Psoas muscle (tissue), 8 donors: ENCODE results near the gene ACTR8. TPM values are rescaled to one million over a fixed set of nuclear protein-coding genes. Genes with fewer than 3 reads are reported as not detected.
A peak's percentile ranks its signal among the peaks of the same experiment; 100 is the strongest.

Experiments used
- ATAC-seq, 4 donors: fragments of 200-7000 bp; cut with Tn5 transposase; one replicate each; pipeline ENCODE4 v1.9.1; 2020; ENCODE audit warnings: moderate library complexity in 3 of 4, mild to moderate bottlenecking in 2 of 4
- DNase-seq, 2 donors: peaks; one replicate each; pipeline ENCODE4 v3.0.0-alpha.2; 2020
- H3K27ac ChIP-seq: fragments of 200-600 bp; one replicate; pipeline ENCODE4 v1.8.0; 2022
- H3K27me3 ChIP-seq, 3 donors: fragments of 200-600 bp in 1 of 3; one replicate each; pipeline versions ENCODE4 v1.6.1 to v1.8.0; 2013 to 2022; ENCODE audit warnings: low read length in 2 of 3, mild to moderate bottlenecking in 2 of 3, moderate library complexity in 1 of 3; ENCODE audit not compliant: insufficient read depth in 3 of 3
- H3K36me3 ChIP-seq, 2 donors: fragments of 200-600 bp in 1 of 2; one replicate each; pipeline versions ENCODE4 v1.6.1 to v1.8.0; 2013 to 2022; ENCODE audit warnings: low read depth in 1 of 2, mild to moderate bottlenecking in 1 of 2, moderate library complexity in 1 of 2; ENCODE audit not compliant: insufficient read depth in 1 of 2
- H3K4me1 ChIP-seq: fragments of 200-600 bp; one replicate; pipeline ENCODE4 v1.8.0; 2022
- H3K4me3 ChIP-seq: fragments of 200-600 bp; one replicate; pipeline ENCODE4 v1.8.0; 2022; ENCODE audit warnings: mild to moderate bottlenecking
- H3K9me3 ChIP-seq: fragments of 200-600 bp; one replicate; pipeline ENCODE4 v1.8.0; 2022
- WGBS, 3 donors: extraction: QIAGEN DNeasy Blood & Tissue Kit; methylation state at CpG; one replicate each; pipeline versions ENCODE4 v1.1.6 to v1.1.7; 2013; 5-methylcytosine and 5-hydroxymethylcytosine counted together
- intact Hi-C, 2 donors: fragments of 100-400 bp; cut with DNase I; formaldehyde crosslinking; loops; one replicate each; pipeline versions ENCODE4 v1.11.0 to v1.14.2; 2022
- polyA plus RNA-seq, 3 donors: library from polyadenylated mRNA; stranded (reverse); fragments of 200-250 nt; gene quantifications; one replicate each; pipeline ENCODE4 v1.2.3, GENCODE V29; 2013
- total RNA-seq, 4 donors: library from RNA; stranded (reverse); fragmentation: NEBNext Ultra II Directional in 2 of 4; extraction: Animal tissue kit (Norgen Biotek cat#: 25700) in 2 of 4; gene quantifications; one replicate each; pipeline versions ENCODE4 v1.2.1 to v1.2.4, GENCODE V29; 2021 to 2023
- TF ChIP-seq, protein P1 (sequence below): fragments of 200-600 bp; IDR thresholded peaks from one replicate; pipeline ENCODE4 v1.8.0; 2022; ENCODE audit warnings: antibody characterized with exemption
- donor health status: healthy with polysubstance abuse.
- donor health status: DM: no; HTN: no; CAD: no; lungs with moderate emphysema.
- donor health status: Bipolar disorder and iron deficiency.
- donor health status: healthy.
- donor health status: DM: yes; HTN: yes; CAD: no.
- donor health status: DM: no; HTN: no; CAD: no.
- donor health status: DM: no; HTN: no; CAD: no.
- donor health status: DM: yes; HTN: yes; CAD: no.

ACTR8 gene
- total and polyA plus RNA-seq, 7 donors, result 8.9 to 24.3 (median 15.2) TPM

DNA sequence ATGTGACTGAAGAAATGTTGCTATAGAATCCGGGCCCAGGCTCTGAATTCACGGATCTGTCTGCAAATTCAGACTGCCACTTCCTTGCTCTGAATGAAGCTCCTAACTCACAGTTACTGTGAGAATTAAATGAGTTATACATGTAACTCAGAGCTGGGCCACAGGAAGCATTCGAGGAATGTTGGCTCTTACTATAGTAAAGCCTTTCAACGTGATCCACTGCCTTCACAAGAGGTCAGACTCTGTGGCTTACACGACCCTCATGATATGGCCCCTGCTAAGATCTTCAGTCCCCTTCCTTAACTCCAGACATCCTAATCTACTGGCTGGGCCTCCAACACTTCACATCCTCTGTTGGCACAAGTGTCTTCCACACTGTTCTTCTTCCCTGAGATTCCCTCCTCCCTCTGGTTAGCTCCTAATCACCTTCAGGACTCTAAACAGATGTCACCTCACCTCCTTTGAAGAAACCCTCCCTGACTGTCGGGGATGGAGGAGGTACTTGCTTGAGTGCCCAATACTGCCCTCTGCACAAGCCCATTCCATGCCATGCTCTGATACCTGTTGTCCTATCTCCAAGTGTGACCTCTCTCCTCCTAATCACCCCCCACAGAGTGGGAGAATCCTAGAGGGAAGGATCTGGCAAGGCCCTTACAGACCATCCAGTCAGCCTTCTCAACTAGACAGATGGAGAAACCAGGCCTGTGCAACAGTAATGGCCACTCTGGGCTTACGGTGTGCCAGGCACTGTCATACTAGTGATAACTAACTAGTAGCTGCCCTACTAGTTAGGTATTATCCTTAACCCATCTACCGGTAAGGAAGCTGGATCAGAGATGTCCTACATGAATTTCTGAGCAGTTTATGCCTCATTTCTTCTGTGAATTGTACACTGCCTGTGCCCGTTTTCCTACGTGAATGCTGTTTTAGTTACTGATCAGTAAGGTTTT, 1.3 kb downstream of the ACTR8 start:
- Histone ChIP-seq H3K27me3 (no peaks in the 10 kb centered on the region), H3K9me3 (no peaks in the 10 kb centered on the region), H3K4me3 (peak overlapping the region; percentile 89), H3K4me1 (peaks cover 15% of the 10 kb centered on the region), H3K27ac (peak overlapping the region; percentile 76), H3K36me3 (peaks cover 14 to 69% of the 10 kb centered on the region in 2 donors)
- ATAC-seq (no peak), DNase-seq (no peak)
- TF ChIP-seq, protein P1, sequence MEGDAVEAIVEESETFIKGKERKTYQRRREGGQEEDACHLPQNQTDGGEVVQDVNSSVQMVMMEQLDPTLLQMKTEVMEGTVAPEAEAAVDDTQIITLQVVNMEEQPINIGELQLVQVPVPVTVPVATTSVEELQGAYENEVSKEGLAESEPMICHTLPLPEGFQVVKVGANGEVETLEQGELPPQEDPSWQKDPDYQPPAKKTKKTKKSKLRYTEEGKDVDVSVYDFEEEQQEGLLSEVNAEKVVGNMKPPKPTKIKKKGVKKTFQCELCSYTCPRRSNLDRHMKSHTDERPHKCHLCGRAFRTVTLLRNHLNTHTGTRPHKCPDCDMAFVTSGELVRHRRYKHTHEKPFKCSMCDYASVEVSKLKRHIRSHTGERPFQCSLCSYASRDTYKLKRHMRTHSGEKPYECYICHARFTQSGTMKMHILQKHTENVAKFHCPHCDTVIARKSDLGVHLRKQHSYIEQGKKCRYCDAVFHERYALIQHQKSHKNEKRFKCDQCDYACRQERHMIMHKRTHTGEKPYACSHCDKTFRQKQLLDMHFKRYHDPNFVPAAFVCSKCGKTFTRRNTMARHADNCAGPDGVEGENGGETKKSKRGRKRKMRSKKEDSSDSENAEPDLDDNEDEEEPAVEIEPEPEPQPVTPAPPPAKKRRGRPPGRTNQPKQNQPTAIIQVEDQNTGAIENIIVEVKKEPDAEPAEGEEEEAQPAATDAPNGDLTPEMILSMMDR, result no peak
- WGBS, 3 donors, result 53 to 54% (median 54%) methylated on average over 10 of the region's 10 CpGs
- intact Hi-C loops, result loop anchor here in 1 of 2 donors (5.0 kb wide), 1 partner anchor 33 kb away; the partner anchor contains the start of genes CHDH and IL17RB

DNA sequence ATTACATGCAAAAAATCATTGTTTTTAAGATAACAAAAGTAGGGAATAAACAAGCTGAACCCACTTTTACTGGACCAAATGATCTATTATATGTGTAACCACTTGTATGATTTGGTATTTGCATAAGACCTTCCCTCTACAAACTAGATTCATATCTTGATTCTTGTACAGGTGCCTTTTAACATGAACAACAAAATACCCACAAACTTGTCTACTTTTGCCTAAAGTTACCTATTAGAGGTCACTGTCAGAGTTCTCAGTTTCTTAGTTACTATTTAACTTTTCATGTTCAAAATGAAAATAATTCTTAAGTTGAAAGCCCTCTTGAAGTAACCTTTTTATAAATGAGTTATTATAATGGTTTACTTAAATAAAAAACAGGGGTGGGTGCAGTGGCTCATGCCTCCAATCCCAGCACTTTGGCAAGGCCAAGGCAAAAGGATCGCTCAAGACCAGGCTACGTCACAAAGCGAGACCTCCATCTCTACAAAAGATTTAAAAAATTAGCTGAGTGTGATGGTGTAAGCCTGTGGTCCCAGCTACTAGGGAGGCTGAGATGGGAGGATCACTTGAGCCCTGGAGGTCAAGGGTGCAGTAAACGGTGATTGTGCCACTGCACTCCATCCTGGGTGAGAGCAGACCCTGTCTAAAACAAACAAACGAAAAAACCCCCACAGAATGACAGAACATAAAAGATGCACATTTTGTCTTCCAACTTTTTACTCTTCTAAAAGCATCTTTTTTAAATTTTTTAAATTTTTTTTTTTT, 16.0 kb downstream of the ACTR8 start:
- no peak for DNase-seq
- no peak for ATAC-seq
- intact Hi-C loops, result no loop called here
- TF ChIP-seq, protein P1, result no peak
- H3K4me1 ChIP-seq, result no peaks in the 10 kb centered on the region
- no peak overlapping the region for H3K27ac ChIP-seq
- H3K27me3 ChIP-seq, result no peaks in the 10 kb centered on the region
- H3K36me3 ChIP-seq, result peaks cover 26 to 99% of the 10 kb centered on the region in 2 donors
- WGBS, 3 donors, result 93 to 95% (median 94%) methylated on average over 5 of the region's 5 CpGs
- no peak overlapping the region for H3K4me3 ChIP-seq
- H3K9me3 ChIP-seq, result no peaks in the 10 kb centered on the region

DNA sequence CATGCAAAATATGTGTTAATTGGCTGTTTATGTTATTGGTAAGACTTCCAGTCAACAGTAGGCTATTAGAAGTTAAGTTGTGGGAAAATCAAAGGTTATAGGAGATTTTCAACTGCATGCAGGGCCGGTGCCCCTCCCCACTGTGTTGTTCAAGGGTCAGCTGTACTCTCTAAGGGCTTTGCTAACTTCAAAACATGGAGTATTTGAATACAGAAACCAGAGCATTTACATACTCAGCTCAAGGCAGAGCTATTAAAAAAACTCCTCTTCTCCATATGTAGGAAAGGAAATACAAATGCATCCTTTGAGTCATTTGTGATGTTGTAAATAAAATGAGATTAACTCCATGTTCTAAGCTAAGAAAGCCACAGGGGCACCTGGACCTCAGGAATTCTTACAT, 18.8 kb downstream of the ACTR8 start:
- intact Hi-C loops, result no loop called here
- Histone ChIP-seq H3K9me3 (no peaks in the 10 kb centered on the region), H3K27me3 (no peaks in the 10 kb centered on the region), H3K36me3 (peaks cover 22 to 99% of the 10 kb centered on the region in 2 donors), H3K27ac (no peak overlapping the region), H3K4me1 (no peaks in the 10 kb centered on the region), H3K4me3 (no peak overlapping the region)
- ATAC-seq (no peak), DNase-seq (no peak)
- 86 to 100% (median 97%) methylated on average over 1 of the region's 1 CpG for WGBS, 3 donors
- TF ChIP-seq, protein P1, result no peak

DNA sequence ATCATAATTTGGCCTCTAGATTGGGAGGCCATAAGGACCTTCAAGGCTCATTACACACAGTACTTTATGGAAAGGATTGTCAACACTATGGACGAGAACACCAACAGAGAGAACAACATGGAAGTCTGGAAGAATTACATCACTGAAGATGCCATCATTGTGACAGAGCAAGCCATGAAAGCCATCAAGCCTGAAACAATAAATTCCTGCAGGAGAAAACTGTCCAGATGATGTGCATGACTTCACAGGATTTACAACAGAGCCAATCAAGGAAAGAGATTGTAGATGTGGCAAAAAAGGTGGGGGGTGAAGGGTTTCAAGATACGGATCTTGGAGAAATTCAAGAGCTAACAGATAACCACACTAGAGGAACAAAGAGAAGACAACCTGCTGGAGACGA, 19.7 kb downstream of the ACTR8 start:
- H3K9me3 ChIP-seq, result no peaks in the 10 kb centered on the region
- TF ChIP-seq, protein P1, result no peak
- peaks cover 21 to 90% of the 10 kb centered on the region in 2 donors for H3K36me3 ChIP-seq
- 95 to 96% (median 95%) methylated on average over 3 of the region's 3 CpGs for WGBS, 3 donors
- intact Hi-C loops, result no loop called here
- no peak for ATAC-seq
- H3K27ac ChIP-seq, result no peak overlapping the region
- H3K27me3 ChIP-seq, result no peaks in the 10 kb centered on the region
- DNase-seq, result no peak
- no peaks in the 10 kb centered on the region for H3K4me1 ChIP-seq
- H3K4me3 ChIP-seq, result no peak overlapping the region
